Activated B cell treated with CpG ODN at 0.5 μM for 24 hours (primary cell): ENCODE data around the gene TCERG1. TPM values are rescaled to one million over a fixed set of nuclear protein-coding genes. Genes with fewer than 3 reads are reported as not detected.
A peak's percentile ranks its signal among the peaks of the same experiment; 100 is the strongest.

Experiments
- ATAC-seq: fragments of 200-7000 bp; cut with Tn5 transposase; one replicate; pipeline ENCODE4 v1.10.0; 2021; ENCODE audit warnings: low read depth, mild to moderate bottlenecking, moderate library complexity
- CTCF ChIA-PET: fragments of 350-600 bp; sonication (Branson Sonifier 250); formaldehyde crosslinking; loops from one replicate; lab custom pipeline; 2021; ENCODE audit warnings: antibody characterized with exemption; lab: Charles Lee
- POLR2A ChIA-PET: fragments of 350-600 bp; sonication (Branson Sonifier 250); formaldehyde crosslinking; loops from one replicate; lab custom pipeline; 2021; ENCODE audit warnings: antibody characterized with exemption; lab: Charles Lee
- DNase-seq: peaks from one replicate; pipeline ENCODE4 v3.0.0; 2022
- H3K27ac Mint-ChIP-seq: one replicate; pipeline ENCODE4 v1.8.0; 2020; ENCODE audit warnings: mixed read lengths
- H3K27me3 Mint-ChIP-seq: one replicate; pipeline ENCODE4 v1.8.0; 2021; ENCODE audit warnings: mixed read lengths
- H3K36me3 Mint-ChIP-seq: one replicate; pipeline ENCODE4 v1.8.0; 2021; ENCODE audit warnings: low read depth, mixed read lengths
- H3K4me1 Mint-ChIP-seq: one replicate; pipeline ENCODE4 v1.8.0; 2021; ENCODE audit warnings: mixed read lengths
- H3K4me3 Mint-ChIP-seq: one replicate; pipeline ENCODE4 v1.8.0; 2020; ENCODE audit warnings: mild to moderate bottlenecking, mixed read lengths
- H3K9me3 Mint-ChIP-seq: one replicate; pipeline ENCODE4 v1.8.0; 2020; ENCODE audit warnings: mixed read lengths
- intact Hi-C: fragments of 100-400 bp; cut with micrococcal nuclease; formaldehyde crosslinking; loops from one replicate; pipeline ENCODE4 v1.15.1; 2024
- total RNA-seq: library from RNA; stranded (reverse); gene quantifications from 2 replicates; pipeline ENCODE4 v1.2.3, GENCODE V29; 2022
- TF ChIP-seq, protein P1 (sequence below): fragments of 200-600 bp; IDR thresholded peaks from one replicate; pipeline ENCODE4 v1.8.0; 2022; ENCODE audit warnings: antibody characterized with exemption, mild to moderate bottlenecking

The TCERG1 gene
- total RNA-seq = 107 and 114 TPM in 2 replicates

DNA sequence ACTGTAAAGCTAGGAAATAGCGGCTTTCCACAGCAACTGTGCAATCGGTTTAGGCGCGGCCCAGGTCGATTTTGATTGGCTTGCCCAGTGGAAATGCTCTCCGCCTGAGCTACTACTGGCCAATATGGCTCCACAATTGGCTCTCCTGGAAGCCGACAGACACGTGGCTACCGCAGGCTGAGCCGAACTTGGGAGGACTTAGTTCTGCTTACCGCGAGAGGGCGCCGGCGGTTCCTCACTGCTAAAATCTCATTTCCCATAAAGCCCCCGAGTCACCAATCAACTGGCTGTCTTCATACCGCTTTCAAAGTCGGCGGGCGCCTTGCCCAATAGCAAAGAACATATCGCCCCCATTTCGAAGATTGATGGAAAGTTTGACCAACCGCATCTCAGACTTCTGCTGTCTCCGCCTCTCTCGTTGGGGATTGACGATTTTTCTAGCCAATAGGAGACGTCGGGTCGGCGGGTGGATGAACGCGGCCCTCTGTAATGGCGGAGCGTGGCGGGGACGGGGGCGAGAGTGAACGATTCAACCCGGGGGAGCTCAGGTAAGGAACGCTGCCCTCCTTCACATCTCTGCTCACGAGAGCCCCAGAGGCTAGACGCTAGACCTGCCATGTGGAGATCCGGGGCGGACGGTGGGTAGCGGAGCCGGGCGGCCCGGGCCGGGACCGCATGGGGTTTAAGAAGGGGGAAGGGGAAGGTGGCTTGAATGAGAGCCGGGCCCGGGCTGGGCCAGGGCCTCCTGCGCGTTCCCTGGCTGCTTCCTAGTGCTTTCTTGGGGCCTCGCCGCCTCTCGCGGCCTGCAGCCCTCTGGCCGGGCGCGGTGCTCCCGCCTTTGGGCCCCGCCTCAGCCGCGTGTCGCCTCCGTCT is at the start of gene TCERG1:
TSS of gene TCERG1 (plus strand) at position 473 of the 873 bp plus-strand sequence. CDS start at position 490, 17 bp downstream.
- no peaks in the 10 kb centered on the region for H3K27me3 Mint-ChIP-seq
- H3K4me3 Mint-ChIP-seq = peak within 1 kb of the TSS; percentile 99
- POLR2A ChIA-PET = interaction anchor here (0.5 to 1.1 kb wide), 4 partner anchors 10 to 273 kb away, joined by 3 to 11 read pairs (median 3); no protein-coding TSS in a partner anchor
- H3K36me3 Mint-ChIP-seq = peaks cover 11% of the 10 kb centered on the region
- peaks cover 47% of the 10 kb centered on the region for H3K4me1 Mint-ChIP-seq
- intact Hi-C loops = loop anchor here (1.0 to 10.0 kb wide), 4 partner anchors 244 to 1938 kb away; partner anchors contain the start of genes LARS1, PRELID2 and RBM27
- TF ChIP-seq, protein P1, sequence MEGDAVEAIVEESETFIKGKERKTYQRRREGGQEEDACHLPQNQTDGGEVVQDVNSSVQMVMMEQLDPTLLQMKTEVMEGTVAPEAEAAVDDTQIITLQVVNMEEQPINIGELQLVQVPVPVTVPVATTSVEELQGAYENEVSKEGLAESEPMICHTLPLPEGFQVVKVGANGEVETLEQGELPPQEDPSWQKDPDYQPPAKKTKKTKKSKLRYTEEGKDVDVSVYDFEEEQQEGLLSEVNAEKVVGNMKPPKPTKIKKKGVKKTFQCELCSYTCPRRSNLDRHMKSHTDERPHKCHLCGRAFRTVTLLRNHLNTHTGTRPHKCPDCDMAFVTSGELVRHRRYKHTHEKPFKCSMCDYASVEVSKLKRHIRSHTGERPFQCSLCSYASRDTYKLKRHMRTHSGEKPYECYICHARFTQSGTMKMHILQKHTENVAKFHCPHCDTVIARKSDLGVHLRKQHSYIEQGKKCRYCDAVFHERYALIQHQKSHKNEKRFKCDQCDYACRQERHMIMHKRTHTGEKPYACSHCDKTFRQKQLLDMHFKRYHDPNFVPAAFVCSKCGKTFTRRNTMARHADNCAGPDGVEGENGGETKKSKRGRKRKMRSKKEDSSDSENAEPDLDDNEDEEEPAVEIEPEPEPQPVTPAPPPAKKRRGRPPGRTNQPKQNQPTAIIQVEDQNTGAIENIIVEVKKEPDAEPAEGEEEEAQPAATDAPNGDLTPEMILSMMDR = peak; percentile 33
- peak within 1 kb of the TSS; percentile 99 for H3K27ac Mint-ChIP-seq
- DNase-seq = peak; percentile 89
- peak; percentile 89 for ATAC-seq
- H3K9me3 Mint-ChIP-seq = no peaks in the 10 kb centered on the region
- CTCF ChIA-PET = interaction anchor here (0.9 to 1.3 kb wide), 3 partner anchors 11 to 85 kb away, joined by 3 to 5 read pairs (median 4); no protein-coding TSS in a partner anchor

DNA sequence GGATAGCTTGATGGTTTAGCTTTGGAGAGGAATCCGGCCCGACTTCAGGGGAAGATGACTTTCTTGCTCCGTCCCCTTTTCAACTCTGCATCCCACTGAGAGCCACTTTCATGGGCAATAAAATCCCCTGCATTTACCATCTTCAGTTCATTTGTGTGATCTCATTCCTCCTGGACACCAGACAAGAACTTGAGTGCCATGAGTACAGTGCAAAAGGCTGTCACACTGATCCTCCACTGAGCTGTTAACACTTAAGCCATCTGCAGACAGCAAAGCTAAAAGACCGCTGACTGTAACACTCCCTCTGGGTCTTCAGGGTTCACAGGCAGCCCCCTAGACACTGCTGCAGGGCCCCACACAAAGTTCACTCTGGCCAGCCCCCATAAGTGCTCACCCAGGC is 48.3 kb upstream of the TCERG1 start:
- Mint-ChIP-seq H3K4me1 (no peaks in the 10 kb centered on the region), H3K36me3 (no peaks in the 10 kb centered on the region), H3K27ac (no peak overlapping the region), H3K9me3 (no peaks in the 10 kb centered on the region), H3K4me3 (no peak overlapping the region), H3K27me3 (peaks cover 4% of the 10 kb centered on the region)
- CTCF ChIA-PET = no interaction called here
- ATAC-seq = no peak
- POLR2A ChIA-PET = no interaction called here
- TF ChIP-seq, protein P1 = no peak
- no peak for DNase-seq
- intact Hi-C loops = no loop called here

GRCh38 chr5:146399481-146399880 is 47.7 kb upstream of the TCERG1 start:
- DNase-seq = no peak
- Mint-ChIP-seq H3K4me1 (no peaks in the 10 kb centered on the region), H3K36me3 (no peaks in the 10 kb centered on the region), H3K27me3 (peaks cover 10% of the 10 kb centered on the region), H3K9me3 (no peaks in the 10 kb centered on the region), H3K4me3 (no peak overlapping the region), H3K27ac (no peak overlapping the region)
- intact Hi-C loops = no loop called here
- no peak for ATAC-seq
- POLR2A ChIA-PET = no interaction called here
- TF ChIP-seq, protein P1 = no peak
- CTCF ChIA-PET = no interaction called here

DNA sequence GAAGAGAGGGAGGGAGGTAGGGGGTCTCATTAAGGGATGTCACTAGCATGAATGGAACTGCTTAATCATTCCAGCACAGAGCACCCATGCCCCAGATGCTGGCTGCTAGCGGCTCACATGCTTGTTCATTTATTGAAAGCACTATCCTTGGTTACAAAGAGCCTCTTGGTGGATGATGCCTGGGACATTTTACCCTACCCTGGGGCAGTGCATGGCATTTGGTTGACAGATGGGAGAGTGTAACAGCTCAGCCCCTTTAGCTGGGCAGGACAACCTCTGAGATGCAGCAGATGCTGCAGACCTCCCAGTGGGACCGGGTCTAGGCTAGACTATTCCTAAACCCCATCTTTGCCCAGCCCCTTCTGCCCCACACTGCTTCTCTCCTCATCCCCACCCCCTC is 46.9 kb upstream of the TCERG1 start:
- peaks cover 10% of the 10 kb centered on the region for H3K27me3 Mint-ChIP-seq
- H3K27ac Mint-ChIP-seq = no peak overlapping the region
- ChIA-PET CTCF (no interaction called here), POLR2A (no interaction called here)
- no peak for ATAC-seq
- H3K4me1 Mint-ChIP-seq = no peaks in the 10 kb centered on the region
- no peaks in the 10 kb centered on the region for H3K9me3 Mint-ChIP-seq
- H3K36me3 Mint-ChIP-seq = no peaks in the 10 kb centered on the region
- intact Hi-C loops = no loop called here
- DNase-seq = no peak
- H3K4me3 Mint-ChIP-seq = no peak overlapping the region
- TF ChIP-seq, protein P1 = no peak

DNA sequence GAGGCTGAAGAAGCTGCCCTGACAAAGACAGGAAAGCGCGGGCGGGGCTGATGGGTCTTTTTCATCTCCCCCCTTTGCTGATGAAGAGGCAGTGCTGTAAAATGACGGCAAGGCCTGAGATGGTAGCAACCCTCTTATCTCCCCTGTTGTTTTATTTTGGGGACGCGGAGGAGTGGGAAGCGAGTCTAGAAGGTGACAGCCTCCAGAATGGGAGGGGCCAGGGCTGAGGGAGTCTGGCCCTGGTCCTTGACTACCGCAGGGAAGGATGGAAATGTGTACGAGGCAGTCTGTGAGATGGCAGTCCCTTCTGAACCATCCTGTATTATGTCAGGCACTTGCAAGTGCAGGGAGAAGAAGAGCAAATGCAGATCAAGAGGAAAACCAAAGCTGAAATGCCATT is 46.1 kb upstream of the TCERG1 start:
- no peaks in the 10 kb centered on the region for H3K36me3 Mint-ChIP-seq
- no peak overlapping the region for H3K27ac Mint-ChIP-seq
- peaks cover 10% of the 10 kb centered on the region for H3K27me3 Mint-ChIP-seq
- H3K4me3 Mint-ChIP-seq = no peak overlapping the region
- CTCF ChIA-PET = no interaction called here
- no peaks in the 10 kb centered on the region for H3K9me3 Mint-ChIP-seq
- no peak for ATAC-seq
- POLR2A ChIA-PET = no interaction called here
- no peaks in the 10 kb centered on the region for H3K4me1 Mint-ChIP-seq
- TF ChIP-seq, protein P1 = no peak
- intact Hi-C loops = no loop called here
- no peak for DNase-seq
